KMS-11 (cell line): ENCODE measurements around the gene RFC5.

ENCODE experiments used
- H2AFZ ChIP-seq: fragments of 200-600 bp; sonication (generic); 2 replicates; pipeline ENCODE4 v1.6.1; 2016; ENCODE audit warnings: antibody characterized with exemption, mixed run types, low read depth
- H3K27ac ChIP-seq: fragments of 200-600 bp; sonication (generic); 2 replicates; pipeline ENCODE4 v1.6.1; 2016; ENCODE audit warnings: mild to moderate bottlenecking, mixed run types
- H3K27me3 ChIP-seq: fragments of 200-600 bp; sonication (generic); 2 replicates; pipeline ENCODE4 v1.6.1; 2017; ENCODE audit warnings: mild to moderate bottlenecking, low read depth, mixed run types, moderate library complexity; ENCODE audit not compliant: insufficient read depth
- H3K36me3 ChIP-seq: fragments of 200-600 bp; sonication (generic); 2 replicates; pipeline ENCODE4 v1.6.1; 2017; ENCODE audit warnings: mild to moderate bottlenecking, mixed run types; ENCODE audit not compliant: insufficient read depth
- H3K4me1 ChIP-seq: fragments of 200-600 bp; sonication (generic); 2 replicates; pipeline ENCODE4 v1.6.1; 2016; ENCODE audit warnings: mild to moderate bottlenecking, low read depth, mixed run types; ENCODE audit not compliant: poor library complexity, severe bottlenecking
- H3K4me2 ChIP-seq: fragments of 200-600 bp; sonication (generic); 2 replicates; pipeline ENCODE4 v1.7.0; 2016; ENCODE audit warnings: mild to moderate bottlenecking, mixed run types
- H3K4me3 ChIP-seq: fragments of 200-600 bp; sonication (generic); IDR thresholded peaks from 2 replicates; pipeline ENCODE4 v1.6.1; 2017; ENCODE audit warnings: low read depth, low read length, mixed read lengths; ENCODE audit not compliant: insufficient read depth
- H3K79me2 ChIP-seq: fragments of 200-600 bp; sonication (generic); 2 replicates; pipeline ENCODE4 v1.6.1; 2016; ENCODE audit warnings: low read depth, mixed run types; ENCODE audit not compliant: insufficient read depth
- H3K9ac ChIP-seq: fragments of 200-600 bp; sonication (generic); 2 replicates; pipeline ENCODE4 v1.6.1; 2016; ENCODE audit warnings: mild to moderate bottlenecking, mixed run types
- H4K20me1 ChIP-seq: fragments of 200-600 bp; sonication (generic); 2 replicates; pipeline ENCODE4 v1.6.1; 2016; ENCODE audit warnings: mild to moderate bottlenecking, mixed run types; ENCODE audit not compliant: insufficient read depth
- CTCF ChIP-seq: fragments of 200-600 bp; sonication (generic); conservative IDR thresholded peaks from 2 replicates; pipeline ENCODE4 v1.6.1; 2017; ENCODE audit warnings: low read depth, mild to moderate bottlenecking, antibody characterized with exemption, low read length, moderate library complexity, mixed read lengths

Gene RFC5

GRCh38 chr12:118036672-118037411 is 20.3 kb downstream of the RFC5 start:
- Histone ChIP-seq H3K4me1 (peaks cover 30% of the 10 kb centered on the region), H4K20me1 (no peaks in the 10 kb centered on the region), H3K27me3 (no peaks in the 10 kb centered on the region), H2AFZ (no peak overlapping the region), H3K36me3 (no peaks in the 10 kb centered on the region), H3K4me2 (no peak overlapping the region), H3K4me3 (no peak overlapping the region), H3K27ac (no peak overlapping the region), H3K9ac (no peak overlapping the region), H3K79me2 (no peaks in the 10 kb centered on the region)
- TF ChIP-seq CTCF = no peak

- H3K4me2 ChIP-seq = no peak overlapping the region
- H3K4me1 ChIP-seq = peaks cover 30% of the 10 kb centered on the region
- H3K4me3 ChIP-seq = no peak overlapping the region
- no peaks in the 10 kb centered on the region for H4K20me1 ChIP-seq
- H3K36me3 ChIP-seq = no peaks in the 10 kb centered on the region
- no peaks in the 10 kb centered on the region for H3K27me3 ChIP-seq
- no peak overlapping the region for H2AFZ ChIP-seq
- no peak overlapping the region for H3K27ac ChIP-seq
- TF ChIP-seq CTCF = no peak
- H3K79me2 ChIP-seq = no peaks in the 10 kb centered on the region
- no peak overlapping the region for H3K9ac ChIP-seq
These were observed 21.6 kb downstream of the RFC5 start for GRCh38 chr12:118038137-118038536.

GRCh38 chr12:118042091-118042490 is 25.6 kb downstream of the RFC5 start:
- no peaks in the 10 kb centered on the region for H4K20me1 ChIP-seq
- H3K4me2 ChIP-seq = no peak overlapping the region
- no peaks in the 10 kb centered on the region for H3K79me2 ChIP-seq
- no peaks in the 10 kb centered on the region for H3K27me3 ChIP-seq
- TF ChIP-seq CTCF = no peak
- H3K4me3 ChIP-seq = no peak overlapping the region
- no peaks in the 10 kb centered on the region for H3K36me3 ChIP-seq
- peaks cover 35% of the 10 kb centered on the region for H3K4me1 ChIP-seq
- no peak overlapping the region for H3K9ac ChIP-seq
- H2AFZ ChIP-seq = no peak overlapping the region
- H3K27ac ChIP-seq = no peak overlapping the region

- no peaks in the 10 kb centered on the region for H3K27me3 ChIP-seq
- peaks cover 30% of the 10 kb centered on the region for H3K4me1 ChIP-seq
- no peaks in the 10 kb centered on the region for H3K36me3 ChIP-seq
- no peak overlapping the region for H2AFZ ChIP-seq
- H3K9ac ChIP-seq = no peak overlapping the region
- no peak for TF ChIP-seq CTCF
- no peak overlapping the region for H3K4me3 ChIP-seq
- H3K27ac ChIP-seq = no peak overlapping the region
- H3K79me2 ChIP-seq = no peaks in the 10 kb centered on the region
- H3K4me2 ChIP-seq = no peak overlapping the region
- no peaks in the 10 kb centered on the region for H4K20me1 ChIP-seq
These were observed 27.6 kb downstream of the RFC5 start for GRCh38 chr12:118044075-118044474.
